ENCODE results near the gene DCLRE1A. TPM values are rescaled to one million over a fixed set of nuclear protein-coding genes. Genes with fewer than 3 reads are reported as not detected.

DCLRE1A gene
- total and polyA plus RNA-seq, 10 of the 15 experiments (the other 5 are each of a cell fraction or from before 2014, with no cell fraction given) = 4.8 to 29.8 (median 14.0) TPM

GRCh38 chr10:113858541-113858940 is 4.7 kb upstream of the DCLRE1A start (continued):
- TF ChIP-seq RELB (IDR thresholded peaks at IDR 0.05; ENCODE audit: low read depth) (no peak), ZSCAN29 (IDR thresholded peaks at IDR 0.05) (no peak), IRF3 (IDR thresholded peaks at IDR 0.05) (no peak), SPI1 (IDR thresholded peaks at IDR 0.05; ENCODE audit: borderline replicate concordance, insufficient read depth, low read depth, low read length) (no peak), CBX3 (IDR thresholded peaks at IDR 0.05; ENCODE audit: borderline replicate concordance, low read depth) (no peak)

GRCh38 chr10:113857210-113857609 is 3.3 kb upstream of the DCLRE1A start:
- Histone ChIP-seq H3K36me3 (ENCODE audit: control insufficient read depth in 2 of 2, insufficient read depth in 2 of 2, low read length in 1 of 2) (peaks cover 0 to 19% of the 10 kb centered on the region in 2 experiments; a peak in 3 of 4 replicates), H3K9me3 (replicated peaks; ENCODE audit: control insufficient read depth, insufficient read depth, low read length) (peaks cover 10% of the 10 kb centered on the region), H2AFZ (ENCODE audit: control insufficient read depth, low read depth, low read length) (no peak overlapping the region), H3K27ac (ENCODE audit: control insufficient read depth, insufficient read depth) (peak overlapping the region; percentile 92), H3K79me2 (ENCODE audit: control insufficient read depth, insufficient read depth, low read length) (peaks cover 82% of the 10 kb centered on the region), H4K20me1 (ENCODE audit: control insufficient read depth, insufficient read depth) (no peaks in the 10 kb centered on the region), H3K4me1 (ENCODE audit: control insufficient read depth, insufficient read depth, low read length) (peaks cover 11% of the 10 kb centered on the region), H3K9ac (ENCODE audit: control insufficient read depth, insufficient read depth, low read length) (peak overlapping the region; percentile 55; the same call in 1 of the 2 replicates), H3K4me2 (ENCODE audit: control insufficient read depth, insufficient read depth) (peak overlapping the region; percentile 75), H3K27me3 (replicated peaks in 1 of 2; ENCODE audit: control insufficient read depth in 2 of 2, insufficient read depth in 2 of 2, low read length in 1 of 2) (no peaks in the 10 kb centered on the region), H3K4me3 (peak overlapping the region; percentile 78)
- DNase-seq (ENCODE audit: low read depth, low spot score) (no peak), FAIRE-seq (no peak), ATAC-seq (no peak)
- ChIA-PET POLR2A (interaction anchor here (0.6 to 2.0 kb wide), 10 partner anchors 12 to 642 kb away, joined by 3 to 9 read pairs (median 3); no protein-coding TSS in a partner anchor), SMC1A (ENCODE audit: uncharacterized antibody, unreplicated experiment) (interaction anchor here (0.7 to 2.4 kb wide), 18 partner anchors 10 to 246 kb away, joined by 3 to 13 read pairs (median 4); no protein-coding TSS in a partner anchor), RAD21 (ENCODE audit: unreplicated experiment) (interaction anchor here (0.8 to 3.8 kb wide), 13 partner anchors 8 to 245 kb away, joined by 3 to 31 read pairs (median 4); no protein-coding TSS in a partner anchor), CTCF (interaction anchor here (0.9 to 2.2 kb wide), 10 partner anchors 8 to 246 kb away, joined by 3 to 6 read pairs (median 3); no protein-coding TSS in a partner anchor)
- in situ Hi-C loops (cut with MboI) = no loop called here
- no TSS peak for BruUV-seq (replicated peaks)
- intact Hi-C loops (cut with micrococcal nuclease; ENCODE audit: unreplicated experiment) = loop anchor here (5.0 kb wide), 3 partner anchors 105 to 245 kb away; no protein-coding TSS in a partner anchor
- TF ChIP-seq NRF1 (conservative IDR thresholded peaks at IDR 0.05; ENCODE audit: low read depth, low read length) (no peak), ZNF384 (IDR thresholded peaks at IDR 0.05; ENCODE audit: borderline replicate concordance, low read depth, low read length) (peak; percentile 39; the same call in 1 of the 2 replicates), NR2F1 (conservative IDR thresholded peaks at IDR 0.05) (0 out of 2 replicates have a peak, but pooled peaks have one; percentile 8), RAD51 (IDR thresholded peaks at IDR 0.05) (no peak), BHLHE40 (IDR thresholded peaks at IDR 0.05; ENCODE audit: borderline replicate concordance in 1 of 2, low read depth in 2 of 2, low read length in 1 of 2) (no peak), ZBTB33 (IDR thresholded peaks at IDR 0.05) (no peak), REST (IDR thresholded peaks at IDR 0.05; ENCODE audit: low read depth, low read length) (no peak), STAT3 (IDR thresholded peaks at IDR 0.05; ENCODE audit: low read depth, low read length) (no peak), MTA2 (IDR thresholded peaks at IDR 0.05; ENCODE audit: low read depth) (peak; percentile 96)

Data from GM12878 (cell line).